ENCODE results near the gene IFFO2. TPM values are rescaled to one million over a fixed set of nuclear protein-coding genes. Genes with fewer than 3 reads are reported as not detected.

IFFO2 gene
- total and polyA plus RNA-seq, 8 donors, result 13.8 to 24.0 (median 22.2) TPM

DNA sequence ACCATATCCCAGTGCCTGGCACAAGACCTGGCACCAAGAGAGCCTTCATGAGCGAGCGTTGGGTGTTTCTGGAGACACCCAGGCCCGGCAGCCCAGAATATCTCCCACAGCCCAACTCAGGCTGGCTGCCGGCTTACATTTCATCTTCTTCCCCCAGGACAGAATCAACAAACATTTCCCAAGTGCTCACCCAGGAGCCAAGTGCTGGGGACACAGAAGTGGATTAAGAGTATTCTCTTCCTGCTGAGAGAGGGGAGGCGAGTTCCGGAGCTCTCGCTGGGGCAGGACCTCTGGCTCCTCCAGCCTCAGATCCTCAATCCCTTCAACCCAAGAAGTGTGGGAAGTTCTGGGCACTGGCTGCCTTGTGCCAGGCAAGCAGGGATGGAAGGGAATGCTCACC is 23.6 kb downstream of the IFFO2 start:
- intact Hi-C loops (cut with DNase I), result no loop called here
- H3K4me1 ChIP-seq, result peaks cover 14 to 26% of the 10 kb centered on the region in 2 donors
- ATAC-seq, result peak; percentile 78
- no peaks in the 10 kb centered on the region for H3K36me3 ChIP-seq
- H3K4me3 ChIP-seq, result no peak overlapping the region
- peak overlapping the region; percentile 15 to 67 for H3K27ac ChIP-seq
- no peaks in the 10 kb centered on the region for H3K9me3 ChIP-seq
- DNase-seq, result no peak
- TF ChIP-seq CTCF (IDR thresholded peaks at IDR 0.05), result no peak
- H3K27me3 ChIP-seq, result no peaks in the 10 kb centered on the region

GRCh38 chr1:18932387-18932786 is 24.1 kb downstream of the IFFO2 start:
- no peak for TF ChIP-seq CTCF (IDR thresholded peaks at IDR 0.05)
- H3K27ac ChIP-seq, result peak overlapping the region; percentile 15 to 67
- no peak overlapping the region for H3K4me3 ChIP-seq

GRCh38 chr1:18931730-18932129 is 24.7 kb downstream of the IFFO2 start:
- intact Hi-C loops (cut with DNase I), result no loop called here
- H3K27ac ChIP-seq, result peak overlapping the region; percentile 18 to 33

More at GRCh38 chr1:18932387-18932786, 24.1 kb downstream of the IFFO2 start:
- DNase-seq (peak in 2 of 4 donors; percentile 69 to 74), ATAC-seq (peak; percentile 88)
- intact Hi-C loops (cut with DNase I), result no loop called here
- H3K4me1 ChIP-seq, result peaks cover 19 to 31% of the 10 kb centered on the region in 2 donors
- H3K9me3 ChIP-seq, result no peaks in the 10 kb centered on the region
- H3K36me3 ChIP-seq, result no peaks in the 10 kb centered on the region
- H3K27me3 ChIP-seq, result no peaks in the 10 kb centered on the region

GRCh38 chr1:18929686-18930085 is 26.8 kb downstream of the IFFO2 start:
- Histone ChIP-seq H3K27ac (no peak overlapping the region), H3K4me3 (no peak overlapping the region), H3K9me3 (no peaks in the 10 kb centered on the region), H3K4me1 (peaks cover 32 to 53% of the 10 kb centered on the region in 2 donors), H3K27me3 (no peaks in the 10 kb centered on the region), H3K36me3 (no peaks in the 10 kb centered on the region)
- TF ChIP-seq CTCF (IDR thresholded peaks at IDR 0.05), result no peak
- ATAC-seq (no peak), DNase-seq (no peak)
- intact Hi-C loops (cut with DNase I), result no loop called here

More at GRCh38 chr1:18931730-18932129, 24.7 kb downstream of the IFFO2 start:
- Histone ChIP-seq H3K27me3 (no peaks in the 10 kb centered on the region), H3K4me3 (no peak overlapping the region), H3K36me3 (no peaks in the 10 kb centered on the region), H3K4me1 (peaks cover 25 to 38% of the 10 kb centered on the region in 2 donors), H3K9me3 (no peaks in the 10 kb centered on the region)
- ATAC-seq, result no peak
- TF ChIP-seq CTCF (IDR thresholded peaks at IDR 0.05), result no peak
- no peak for DNase-seq

DNA sequence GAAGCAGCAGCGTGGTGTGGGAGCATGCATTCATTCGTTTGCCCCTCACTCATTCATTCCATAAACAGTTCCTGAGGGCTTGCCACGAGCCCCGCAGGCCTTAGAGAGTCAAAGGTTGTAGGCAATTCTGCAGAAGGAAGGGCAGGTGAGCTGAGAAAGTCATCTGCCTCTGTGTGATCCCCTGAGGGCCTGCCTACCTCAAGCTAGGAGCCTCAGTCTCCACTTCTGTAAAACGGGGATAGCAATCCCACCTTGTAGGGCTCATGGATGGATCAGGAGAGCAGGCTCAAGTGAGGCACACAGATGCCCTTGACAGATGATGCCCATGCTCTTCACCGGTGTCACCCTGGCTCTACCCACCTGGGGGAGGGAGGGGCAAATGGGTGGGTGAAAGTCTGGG is 27.5 kb downstream of the IFFO2 start:
- ATAC-seq, result no peak
- H3K4me1 ChIP-seq, result peaks cover 39 to 60% of the 10 kb centered on the region in 2 donors
- H3K9me3 ChIP-seq, result no peaks in the 10 kb centered on the region
- no peak overlapping the region for H3K27ac ChIP-seq
- no peak for DNase-seq
- no peaks in the 10 kb centered on the region for H3K36me3 ChIP-seq
- no peaks in the 10 kb centered on the region for H3K27me3 ChIP-seq
- no peak overlapping the region for H3K4me3 ChIP-seq
- intact Hi-C loops (cut with DNase I), result no loop called here
- no peak for TF ChIP-seq CTCF (IDR thresholded peaks at IDR 0.05)
